GM21526 (cell line): ENCODE results near the gene DACT2.

Experiments
- ATAC-seq: cut with Tn5 transposase; IDR thresholded peaks from one replicate; pipeline ENCODE4 v1.9.1; 2021; ENCODE audit warnings: moderate library complexity; ENCODE audit not compliant: unreplicated experiment, low FRiP score

Gene DACT2

DNA sequence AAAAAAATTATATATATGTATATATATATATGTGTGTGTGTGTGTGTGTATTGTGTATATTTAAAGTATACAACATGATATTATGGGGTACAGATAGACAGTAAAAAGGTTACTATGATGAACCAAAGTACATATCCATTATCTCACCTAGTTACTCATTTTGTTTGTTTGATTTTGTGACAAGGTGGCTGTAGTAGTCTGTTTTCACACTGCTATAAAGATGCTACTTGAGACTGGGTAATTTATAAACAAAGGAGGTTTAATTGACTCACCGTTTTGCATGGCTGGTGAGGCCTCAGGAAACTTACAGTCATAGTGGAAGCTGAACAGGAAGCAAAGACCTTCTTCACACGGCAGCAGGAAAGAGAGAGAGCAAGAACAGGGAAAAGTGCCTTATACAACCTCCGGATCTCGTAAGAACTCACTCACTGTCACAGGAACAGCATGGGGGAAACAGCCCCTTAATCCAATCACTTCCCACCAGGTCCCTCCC is 30.2 kb upstream of the DACT2 start:
- no peak for ATAC-seq

DNA sequence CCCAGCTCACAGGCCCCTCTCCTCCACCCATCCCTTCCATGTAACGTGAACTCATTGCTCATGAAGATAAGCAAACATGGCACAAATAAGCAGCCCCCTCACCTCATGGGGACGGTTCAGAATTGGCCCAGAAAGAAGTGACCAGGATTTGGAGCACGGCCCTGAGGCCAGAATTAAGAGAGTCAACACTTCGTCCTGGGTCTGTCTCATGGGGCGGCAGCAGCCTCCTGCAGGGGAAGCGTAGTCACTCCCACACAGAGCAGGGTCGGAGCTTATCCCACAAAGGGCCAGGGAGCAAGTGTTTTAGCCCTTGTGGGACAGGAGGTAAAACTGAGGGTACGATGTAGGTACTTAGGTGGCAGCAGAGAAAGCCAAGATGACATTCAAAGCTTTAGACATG is 28.6 kb upstream of the DACT2 start:
- no peak for ATAC-seq

DNA sequence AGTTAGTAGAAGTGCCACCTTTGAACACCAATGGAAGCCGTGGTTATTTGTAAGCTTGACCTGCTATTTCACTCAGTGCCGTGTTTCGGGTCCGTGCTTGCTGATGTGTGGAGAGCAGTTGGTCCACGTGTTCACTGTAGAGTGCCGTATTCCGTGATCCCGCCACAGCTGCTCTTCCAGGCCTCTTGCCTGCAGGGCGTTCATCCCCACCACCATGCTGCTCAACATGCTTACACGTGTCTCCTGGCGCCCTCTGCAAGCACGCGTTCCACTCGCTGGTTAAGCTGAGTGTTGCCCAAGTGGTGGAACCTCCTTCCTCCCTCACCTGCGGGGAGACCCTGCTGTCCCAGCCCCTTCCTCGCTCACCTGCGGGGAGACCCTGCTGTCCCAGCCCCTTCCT is 28.0 kb upstream of the DACT2 start:
- no peak for ATAC-seq

DNA sequence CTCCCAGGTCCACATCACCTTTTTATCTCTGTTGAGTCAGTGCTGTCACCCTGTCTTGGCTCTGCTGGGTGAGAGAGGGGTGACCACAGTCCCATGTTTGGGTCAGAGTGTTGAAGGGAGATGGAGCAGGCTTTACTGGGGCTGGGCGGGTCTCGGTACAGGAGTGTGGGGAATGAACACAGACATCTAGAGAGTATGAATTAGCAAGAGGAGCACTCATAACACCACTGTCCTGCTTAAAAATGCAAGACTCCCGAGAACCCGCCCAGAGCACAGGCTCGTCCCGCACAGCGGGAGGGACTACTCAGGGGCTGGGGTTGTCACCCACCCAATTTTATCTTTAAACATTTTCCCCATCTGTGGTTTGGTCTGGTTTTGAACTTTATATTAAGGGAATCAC is 27.5 kb upstream of the DACT2 start:
- no peak for ATAC-seq

DNA sequence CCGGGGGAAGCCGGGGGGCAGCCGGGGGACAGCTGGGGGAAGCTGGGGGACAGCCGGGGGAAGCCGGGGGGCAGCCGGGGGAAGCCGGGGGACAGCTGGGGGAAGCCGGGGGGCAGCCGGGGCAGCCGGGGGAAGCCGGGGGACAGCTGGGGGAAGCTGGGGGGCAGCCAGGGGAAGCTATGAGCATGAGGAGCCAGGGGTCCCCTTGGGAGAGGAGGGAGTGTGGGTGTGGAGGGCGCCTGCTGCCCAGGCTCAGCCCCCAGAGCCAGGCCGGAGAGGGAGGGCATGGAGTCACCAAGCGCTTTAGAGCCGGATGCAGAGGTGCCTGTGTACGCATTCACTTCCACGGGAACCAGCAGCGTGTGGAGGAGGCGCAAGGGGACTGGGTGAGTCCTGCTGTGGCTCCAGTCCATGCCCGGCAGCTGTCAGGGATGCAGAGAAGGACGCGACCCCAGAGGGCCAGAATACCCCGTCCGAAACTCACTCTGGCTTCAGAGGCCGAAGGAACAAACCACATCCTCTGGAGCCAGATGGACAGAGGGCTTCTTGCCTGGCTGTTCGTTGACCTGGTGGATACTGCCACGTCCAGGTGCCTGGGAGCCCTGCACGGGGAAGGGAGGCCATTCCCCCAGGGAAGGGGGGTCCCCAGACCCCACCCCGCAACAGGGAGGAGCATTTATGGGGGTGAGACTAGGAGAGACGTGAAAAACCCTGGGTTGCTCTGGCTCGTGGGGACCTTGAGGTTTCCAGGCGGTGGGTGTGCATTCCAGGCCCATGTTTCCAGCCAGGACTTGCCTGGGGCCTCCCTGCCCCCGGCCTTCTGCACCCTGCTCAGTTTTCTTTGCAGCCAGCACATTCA is 26.5 kb upstream of the DACT2 start:
- no peak for ATAC-seq

DNA sequence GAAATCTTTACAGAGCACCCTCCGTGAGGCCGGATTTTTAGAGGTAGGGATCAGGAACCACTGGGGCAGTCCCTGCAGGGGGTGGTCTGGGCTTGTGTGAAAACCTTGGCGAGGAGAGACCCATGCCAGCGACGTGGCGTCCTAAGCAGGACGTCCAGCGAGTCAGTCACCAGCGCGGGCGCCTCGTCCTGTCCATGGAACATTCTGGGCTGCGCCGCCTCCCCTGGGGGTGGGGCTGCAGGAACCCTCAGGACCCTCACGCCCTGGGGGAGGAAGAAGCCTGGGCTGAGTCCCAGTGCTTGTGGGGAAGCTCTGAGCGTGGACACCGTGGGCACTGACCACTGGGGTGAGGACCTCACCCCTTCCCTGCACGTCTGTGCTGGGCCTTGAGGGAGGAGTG is 25.7 kb upstream of the DACT2 start:
- ATAC-seq, result no peak

DNA sequence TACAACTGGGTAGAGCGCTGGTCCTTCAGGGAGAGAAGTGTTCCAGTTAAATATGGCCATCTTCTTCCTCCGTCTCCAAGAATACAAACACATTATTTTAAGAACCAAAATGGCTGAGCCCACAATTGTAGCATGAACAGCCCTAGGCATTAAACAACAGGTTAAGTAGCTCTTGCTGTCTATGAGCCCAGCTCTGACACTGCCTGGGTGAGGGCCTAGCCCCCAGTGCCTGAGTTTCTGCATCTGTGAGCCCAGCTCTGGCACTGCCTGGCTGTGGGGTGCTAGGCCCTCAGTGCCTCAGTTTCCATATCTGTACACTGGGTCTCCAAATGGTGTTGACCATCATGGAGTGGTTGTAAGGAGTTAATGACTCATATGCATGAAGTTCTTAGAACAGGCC is 24.8 kb upstream of the DACT2 start:
- no peak for ATAC-seq

DNA sequence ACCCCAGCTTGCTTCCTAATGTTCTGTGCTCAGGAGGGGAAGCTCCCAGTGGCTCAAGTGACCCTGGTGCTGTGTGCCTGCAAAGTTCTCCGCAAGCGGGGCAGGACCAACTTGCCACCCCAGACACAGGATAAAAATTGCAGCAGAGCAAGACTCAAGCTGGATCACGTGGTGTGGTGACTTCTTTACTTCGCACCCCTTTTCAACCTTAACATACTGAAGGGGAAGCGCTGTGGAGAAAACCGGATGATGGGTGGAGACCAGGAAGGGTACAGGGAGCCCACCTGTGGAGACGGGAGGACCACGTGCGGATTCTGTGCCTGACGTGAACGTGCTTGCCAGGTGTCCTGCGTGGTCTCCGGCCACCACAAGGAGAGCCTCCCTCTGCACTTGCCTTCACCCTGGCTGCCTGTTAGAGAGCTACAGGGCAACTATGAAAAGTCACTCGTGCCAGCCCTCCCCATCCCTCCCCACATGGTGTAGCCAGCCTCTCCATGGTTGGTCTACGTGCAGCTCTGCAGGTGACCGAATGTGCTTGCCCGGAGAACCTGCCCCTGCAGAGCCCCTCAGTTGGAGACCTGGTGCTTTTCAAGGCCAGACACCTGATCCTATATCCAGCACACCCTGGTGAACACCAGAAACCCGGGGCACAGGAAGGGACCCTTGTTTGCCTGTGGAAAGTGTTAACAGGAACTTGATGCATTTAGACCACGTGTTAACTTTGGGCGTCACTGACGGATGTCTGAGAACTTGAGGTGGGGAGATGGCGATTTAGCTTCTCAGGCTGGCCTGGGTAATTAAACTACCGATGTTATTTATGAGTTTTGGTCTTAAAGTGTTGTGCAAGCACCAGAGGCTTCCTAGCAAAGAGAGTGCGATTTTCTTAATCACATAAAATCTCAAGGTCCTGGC is 23.9 kb upstream of the DACT2 start:
- no peak for ATAC-seq

DNA sequence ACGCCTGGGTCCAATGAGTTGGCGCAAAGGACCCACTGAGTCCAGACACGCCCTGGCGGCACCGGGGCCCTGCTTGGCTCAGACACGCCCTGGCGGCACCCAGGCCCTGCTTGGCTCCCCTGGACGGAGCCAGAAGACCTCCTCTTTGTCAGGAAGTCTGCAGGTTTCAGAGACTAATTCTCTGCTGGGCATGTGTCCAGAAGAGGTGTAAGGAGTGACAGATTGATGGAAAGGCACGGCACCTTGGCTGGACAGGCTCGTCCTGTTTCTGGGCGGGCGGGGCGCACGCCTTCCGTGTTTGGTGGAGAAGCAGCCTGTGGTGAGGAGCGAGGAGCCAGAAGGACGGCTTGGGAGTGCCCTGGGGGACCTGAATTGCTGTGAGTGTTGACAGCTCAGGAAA is 23.1 kb upstream of the DACT2 start:
- ATAC-seq, result no peak

DNA sequence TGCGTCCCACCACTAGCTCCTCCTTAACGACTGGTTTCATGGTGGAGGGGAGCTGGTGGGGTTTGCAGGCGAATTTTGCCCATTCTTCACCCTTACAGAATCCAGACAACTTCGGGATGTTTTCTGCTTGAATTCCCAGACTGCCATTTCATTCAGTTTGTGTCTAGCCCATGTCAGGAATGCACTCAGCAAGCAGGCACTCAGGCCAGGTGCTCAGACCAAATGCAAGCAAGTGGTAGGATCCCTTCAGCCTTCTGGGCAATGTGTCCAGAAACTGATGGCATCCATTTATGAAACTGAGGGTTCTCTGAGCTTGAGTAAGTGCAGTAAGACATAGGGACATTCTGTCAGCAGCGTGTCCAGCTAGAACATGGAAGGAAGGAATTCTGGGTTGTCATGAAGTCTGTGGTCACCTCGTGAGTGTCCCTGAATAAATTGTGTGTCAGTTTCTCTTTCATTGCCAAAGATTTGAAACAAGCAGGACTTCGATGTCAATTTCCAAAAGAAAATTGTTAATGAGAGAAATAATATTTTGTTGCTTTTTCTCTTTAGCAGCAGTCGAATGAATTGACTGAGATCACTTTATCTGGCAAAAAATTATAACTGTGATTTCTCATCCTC is 21.8 kb upstream of the DACT2 start:
- no peak for ATAC-seq

DNA sequence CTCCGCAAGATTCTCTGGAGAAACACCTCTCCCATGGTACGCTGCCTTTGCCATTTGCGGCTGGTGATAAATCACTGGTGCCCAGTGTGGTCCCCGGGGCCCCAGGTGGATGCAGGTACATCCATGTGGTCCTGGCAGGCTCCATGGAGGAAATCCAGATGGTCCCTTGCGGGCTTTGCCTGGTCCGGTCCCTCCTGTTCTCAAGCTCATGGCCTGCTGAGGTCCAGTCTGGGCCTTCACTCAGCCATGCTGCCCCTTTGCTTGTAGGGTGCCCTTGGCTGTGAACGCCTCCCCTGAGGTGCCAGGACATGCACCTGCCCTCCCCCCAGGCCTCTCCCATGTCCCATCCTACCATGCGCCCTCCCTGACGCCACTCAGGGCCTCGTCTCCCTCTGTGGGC is 21.2 kb upstream of the DACT2 start:
- no peak for ATAC-seq

DNA sequence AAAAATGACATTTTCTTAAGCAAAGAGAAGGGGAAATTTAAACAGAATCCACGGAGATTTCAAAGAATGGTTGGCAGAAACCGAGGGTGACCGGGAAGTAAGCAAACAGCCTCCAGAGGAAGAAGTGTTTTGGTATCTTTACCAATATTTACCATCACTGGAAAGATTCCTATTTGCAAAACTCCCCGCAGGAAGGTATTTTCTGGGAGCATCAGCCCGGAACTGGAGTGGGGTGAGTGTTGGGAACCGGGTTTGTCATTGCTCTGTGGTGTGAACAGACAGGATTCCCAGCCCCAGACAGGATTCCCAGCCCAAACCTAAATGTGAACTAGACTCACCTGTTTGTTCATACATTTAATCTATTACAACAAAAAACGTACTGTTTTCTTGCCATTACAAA is 19.2 kb upstream of the DACT2 start:
- no peak for ATAC-seq

DNA sequence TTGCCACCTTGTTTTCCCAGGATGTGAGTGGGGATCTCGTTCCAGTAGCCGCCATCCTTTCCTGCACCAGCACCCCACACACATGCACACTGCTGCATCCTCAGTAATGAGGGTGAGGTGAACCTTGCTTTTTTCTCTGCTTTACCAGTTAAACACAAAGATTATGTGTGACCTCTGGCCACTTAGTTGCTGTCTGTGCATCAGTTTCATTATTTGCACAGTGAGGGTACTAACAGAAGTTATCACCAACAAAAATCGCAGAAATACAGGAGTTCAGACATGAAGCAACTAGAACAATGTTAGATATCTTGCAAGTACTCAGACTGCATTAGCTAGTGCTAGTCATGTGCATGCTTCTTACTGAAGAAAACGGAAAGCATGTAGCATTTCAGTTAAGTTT is 17.4 kb upstream of the DACT2 start:
- ATAC-seq, result no peak

DNA sequence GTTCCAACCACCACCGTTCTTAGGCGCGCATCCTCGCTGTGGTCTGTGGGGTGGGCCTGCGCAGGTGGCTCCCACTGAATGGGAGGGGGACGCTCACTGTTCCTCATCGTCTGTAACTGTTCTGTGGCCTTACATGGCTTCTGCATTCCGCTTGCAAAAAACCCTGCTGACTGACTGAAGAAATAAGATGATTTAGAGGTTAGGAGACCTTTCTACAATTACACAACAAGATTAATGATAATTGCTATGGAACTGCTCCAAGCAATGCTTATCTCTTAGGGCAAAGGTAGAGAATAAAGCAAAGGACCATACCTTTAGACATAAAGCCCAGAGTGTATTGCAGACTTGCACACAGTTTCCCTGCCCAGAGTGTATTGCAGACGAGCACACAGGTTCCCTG is 14.4 kb upstream of the DACT2 start:
- no peak for ATAC-seq

DNA sequence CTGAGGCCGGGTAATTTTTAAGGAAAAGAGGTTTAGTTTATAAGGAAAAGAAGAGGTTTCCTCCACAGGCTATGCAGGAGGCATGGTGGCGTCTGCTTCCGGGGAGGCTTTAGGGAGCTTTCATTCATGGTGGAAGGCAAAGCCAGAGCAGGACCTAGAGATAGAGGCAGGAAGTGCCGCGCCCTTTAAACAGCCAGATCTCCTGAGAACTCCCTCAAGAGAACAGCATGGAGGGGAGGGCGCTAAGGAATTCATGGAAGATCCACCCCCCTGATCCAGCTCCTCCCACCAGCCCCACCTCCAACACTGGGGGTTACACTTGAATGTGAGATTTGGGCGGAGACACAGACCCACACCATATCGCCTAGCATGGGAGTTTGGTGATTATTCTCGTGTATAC is 13.9 kb upstream of the DACT2 start:
- no peak for ATAC-seq

DNA sequence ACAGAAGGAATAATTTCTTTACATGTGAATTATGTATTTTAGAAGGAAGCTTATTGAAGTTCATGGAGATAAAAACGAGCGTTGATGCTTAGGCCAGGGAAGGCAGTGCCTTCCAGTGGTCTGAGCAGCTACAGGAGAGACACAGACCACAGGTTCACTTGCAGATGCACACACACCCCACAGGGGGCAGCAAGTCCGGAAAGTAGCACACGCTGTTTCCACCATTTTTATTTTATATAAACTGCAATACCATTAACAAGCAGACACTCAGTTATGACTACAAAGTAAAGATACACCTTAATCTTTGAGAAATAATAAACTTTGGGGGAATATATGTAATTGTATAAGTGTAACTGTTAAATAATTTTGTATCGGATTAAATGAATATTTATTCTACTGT is 13.5 kb upstream of the DACT2 start:
- no peak for ATAC-seq

DNA sequence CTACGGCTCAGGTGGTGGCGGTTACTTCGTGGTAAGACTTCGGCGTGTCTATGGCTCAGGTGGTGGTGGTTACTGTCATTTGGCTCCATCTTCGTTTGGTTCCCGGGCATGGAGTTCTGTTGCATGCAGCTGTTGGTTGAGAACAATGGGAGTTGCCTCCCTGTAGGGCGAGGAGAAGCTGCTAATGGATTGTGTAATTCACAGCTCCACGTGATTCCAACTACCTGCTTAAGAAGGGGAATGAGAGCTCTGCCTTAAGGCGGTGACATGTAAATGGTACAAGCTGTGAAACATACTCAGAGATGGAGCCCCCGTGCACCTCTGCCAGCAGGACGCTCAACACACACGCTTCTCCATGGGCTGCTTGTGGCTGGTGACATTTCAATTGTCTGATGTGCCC is 12.4 kb upstream of the DACT2 start:
- no peak for ATAC-seq

DNA sequence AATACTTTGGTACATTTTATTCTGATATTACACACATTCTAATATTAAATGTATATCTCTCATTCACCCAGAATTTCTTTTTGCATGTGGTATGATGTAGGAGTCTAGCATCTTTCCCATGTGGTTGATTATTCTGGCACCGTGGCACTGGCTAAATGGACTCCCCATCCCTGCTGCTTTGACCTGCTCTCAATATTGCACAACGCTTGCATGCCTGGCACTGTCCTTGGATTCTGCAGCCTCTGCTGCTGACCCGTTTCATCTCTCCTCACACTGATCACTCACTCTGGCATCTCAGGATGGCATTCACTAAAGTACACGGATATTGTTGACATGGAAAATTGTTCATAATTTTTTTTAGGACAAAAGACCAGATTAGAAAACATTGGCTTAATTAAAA is 11.5 kb upstream of the DACT2 start:
- no peak for ATAC-seq

DNA sequence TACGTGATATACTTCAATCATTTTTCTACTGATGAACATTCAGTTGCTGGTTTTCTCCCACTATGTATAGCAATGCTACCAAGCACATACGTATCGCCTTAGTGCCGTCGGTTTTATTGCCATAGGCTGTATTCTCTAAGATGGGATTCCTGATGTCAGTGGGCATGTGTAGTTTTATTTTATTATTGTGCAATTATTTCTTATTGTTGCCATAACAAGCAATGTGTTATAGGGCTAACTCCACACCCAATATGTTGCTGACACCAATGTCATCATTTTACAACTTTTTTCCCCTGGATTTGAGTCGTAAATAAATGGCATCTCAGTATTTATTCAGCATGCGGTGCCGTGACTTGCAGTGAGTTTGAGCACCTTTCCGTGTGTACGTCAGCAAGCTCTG is 10.8 kb upstream of the DACT2 start:
- ATAC-seq, result no peak

DNA sequence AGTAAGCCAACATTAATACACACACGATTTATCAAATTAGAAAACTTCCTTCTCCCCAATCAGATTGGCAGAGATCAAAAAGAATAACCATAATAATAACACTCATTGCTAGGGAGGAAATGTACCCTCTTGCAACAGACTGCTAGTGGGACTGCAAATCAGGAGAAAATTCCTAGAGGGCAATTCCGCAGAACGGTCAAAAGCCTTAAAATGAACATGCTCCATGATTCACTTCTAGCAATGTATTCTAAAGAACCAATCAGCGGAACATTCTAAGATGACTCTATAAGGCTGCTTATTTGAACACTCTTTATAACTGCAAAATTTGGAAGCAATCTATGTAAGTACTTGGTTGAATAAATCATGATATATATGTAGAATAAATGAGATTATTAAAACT is 8.5 kb upstream of the DACT2 start:
- no peak for ATAC-seq
